ENCODE data around the gene TAF8.

DNA sequence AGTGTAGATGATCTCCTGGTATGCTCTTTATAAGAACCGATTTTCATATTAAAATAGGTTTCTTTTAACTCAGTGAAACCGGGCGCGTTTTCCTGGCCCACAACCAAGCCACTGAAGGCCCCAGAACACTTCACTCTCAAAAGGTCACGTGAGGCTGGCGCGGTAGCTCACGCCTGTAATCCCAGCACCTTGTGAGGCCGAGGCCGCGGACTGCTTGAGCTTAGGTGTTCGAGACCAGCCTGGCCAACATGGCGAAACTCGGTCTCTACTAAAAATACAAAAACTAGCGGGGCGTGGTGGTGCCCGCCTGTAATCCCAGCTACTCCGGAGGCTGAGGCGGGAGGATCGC, 402 bp upstream of the TAF8 start:
- TF ChIP-seq, protein P1, sequence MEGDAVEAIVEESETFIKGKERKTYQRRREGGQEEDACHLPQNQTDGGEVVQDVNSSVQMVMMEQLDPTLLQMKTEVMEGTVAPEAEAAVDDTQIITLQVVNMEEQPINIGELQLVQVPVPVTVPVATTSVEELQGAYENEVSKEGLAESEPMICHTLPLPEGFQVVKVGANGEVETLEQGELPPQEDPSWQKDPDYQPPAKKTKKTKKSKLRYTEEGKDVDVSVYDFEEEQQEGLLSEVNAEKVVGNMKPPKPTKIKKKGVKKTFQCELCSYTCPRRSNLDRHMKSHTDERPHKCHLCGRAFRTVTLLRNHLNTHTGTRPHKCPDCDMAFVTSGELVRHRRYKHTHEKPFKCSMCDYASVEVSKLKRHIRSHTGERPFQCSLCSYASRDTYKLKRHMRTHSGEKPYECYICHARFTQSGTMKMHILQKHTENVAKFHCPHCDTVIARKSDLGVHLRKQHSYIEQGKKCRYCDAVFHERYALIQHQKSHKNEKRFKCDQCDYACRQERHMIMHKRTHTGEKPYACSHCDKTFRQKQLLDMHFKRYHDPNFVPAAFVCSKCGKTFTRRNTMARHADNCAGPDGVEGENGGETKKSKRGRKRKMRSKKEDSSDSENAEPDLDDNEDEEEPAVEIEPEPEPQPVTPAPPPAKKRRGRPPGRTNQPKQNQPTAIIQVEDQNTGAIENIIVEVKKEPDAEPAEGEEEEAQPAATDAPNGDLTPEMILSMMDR (conservative IDR thresholded peaks at IDR 0.05 in 1 of 2, IDR thresholded peaks at IDR 0.05 in 1 of 2; ENCODE audit: extremely low read depth in 1 of 2, insufficient read depth in 1 of 2, low read depth in 1 of 2, low read length in 2 of 2): no peak
- no peak for TF ChIP-seq EZH2 (IDR thresholded peaks at IDR 0.05; ENCODE audit: borderline replicate concordance, low read length)

Data from mammary epithelial cell (primary cell).